ENCODE measurements around the gene JAG2.

JAG2 gene

GRCh38 chr14:105123064-105123665, 45.4 kb downstream of the JAG2 start:
- Histone ChIP-seq H3K36me3 (ENCODE audit: insufficient read depth, low read length) (no peaks in the 10 kb centered on the region), H3K4me2 (ENCODE audit: insufficient read depth, low read length) (no peak overlapping the region), H3K4me3 (ENCODE audit: low read depth in 1 of 2, low read length in 2 of 2) (no peak overlapping the region), H4K20me1 (ENCODE audit: insufficient read depth, low read length) (no peaks in the 10 kb centered on the region), H3K79me2 (ENCODE audit: insufficient read depth, low read length) (no peaks in the 10 kb centered on the region), H3K9ac (ENCODE audit: low read depth, low read length) (no peak overlapping the region), H3K27me3 (ENCODE audit: insufficient read depth, low read length, poor library complexity) (peaks cover 15% of the 10 kb centered on the region), H3K27ac (ENCODE audit: low read length) (no peak overlapping the region), H3K9me3 (ENCODE audit: insufficient read depth, low read length, severe bottlenecking) (peaks cover 11% of the 10 kb centered on the region), H3K4me1 (ENCODE audit: insufficient read depth, low read length) (no peaks in the 10 kb centered on the region), H2AFZ (ENCODE audit: low read depth, low read length) (no peak overlapping the region)
- DNase-seq (no peak), ATAC-seq (ENCODE audit: insufficient read depth, low read depth) (no peak)
- no peak for TF ChIP-seq CTCF (IDR thresholded peaks at IDR 0.05; ENCODE audit: borderline replicate concordance, extremely low read depth, low read length, poor library complexity, severe bottlenecking)
- no peak for TF ChIP-seq EZH2 (IDR thresholded peaks at IDR 0.05; ENCODE audit: borderline replicate concordance, low read depth, low read length, severe bottlenecking)

GRCh38 chr14:105120056-105120455, 48.5 kb downstream of the JAG2 start:
- no peak overlapping the region for H3K27ac ChIP-seq (ENCODE audit: low read length)
- TF ChIP-seq EZH2 (IDR thresholded peaks at IDR 0.05; ENCODE audit: borderline replicate concordance, low read depth, low read length, severe bottlenecking) (no peak), CTCF (IDR thresholded peaks at IDR 0.05; ENCODE audit: borderline replicate concordance, extremely low read depth, low read length, poor library complexity, severe bottlenecking) (no peak)
- H4K20me1 ChIP-seq (ENCODE audit: insufficient read depth, low read length) = no peaks in the 10 kb centered on the region
- H3K4me3 ChIP-seq (ENCODE audit: low read depth in 1 of 2, low read length in 2 of 2) = no peak overlapping the region
- ATAC-seq (ENCODE audit: insufficient read depth, low read depth) (no peak), DNase-seq (no peak)
- no peak overlapping the region for H2AFZ ChIP-seq (ENCODE audit: low read depth, low read length)
- no peak overlapping the region for H3K4me2 ChIP-seq (ENCODE audit: insufficient read depth, low read length)
- H3K27me3 ChIP-seq (ENCODE audit: insufficient read depth, low read length, poor library complexity) = peaks cover 13% of the 10 kb centered on the region
- no peaks in the 10 kb centered on the region for H3K36me3 ChIP-seq (ENCODE audit: insufficient read depth, low read length)
- no peaks in the 10 kb centered on the region for H3K79me2 ChIP-seq (ENCODE audit: insufficient read depth, low read length)
- H3K4me1 ChIP-seq (ENCODE audit: insufficient read depth, low read length) = no peaks in the 10 kb centered on the region
- peaks cover 11% of the 10 kb centered on the region for H3K9me3 ChIP-seq (ENCODE audit: insufficient read depth, low read length, severe bottlenecking)
- no peak overlapping the region for H3K9ac ChIP-seq (ENCODE audit: low read depth, low read length)

GRCh38 chr14:105119408-105120025, 49.1 kb downstream of the JAG2 start:
- peaks cover 7% of the 10 kb centered on the region for H3K27me3 ChIP-seq (ENCODE audit: insufficient read depth, low read length, poor library complexity)
- H2AFZ ChIP-seq (ENCODE audit: low read depth, low read length) = no peak overlapping the region
- TF ChIP-seq CTCF (IDR thresholded peaks at IDR 0.05; ENCODE audit: borderline replicate concordance, extremely low read depth, low read length, poor library complexity, severe bottlenecking) (no peak), EZH2 (IDR thresholded peaks at IDR 0.05; ENCODE audit: borderline replicate concordance, low read depth, low read length, severe bottlenecking) (no peak)
- no peak for DNase-seq
- no peaks in the 10 kb centered on the region for H3K79me2 ChIP-seq (ENCODE audit: insufficient read depth, low read length)
- H4K20me1 ChIP-seq (ENCODE audit: insufficient read depth, low read length) = no peaks in the 10 kb centered on the region
- no peak overlapping the region for H3K4me2 ChIP-seq (ENCODE audit: insufficient read depth, low read length)
- H3K27ac ChIP-seq (ENCODE audit: low read length) = no peak overlapping the region
- no peaks in the 10 kb centered on the region for H3K4me1 ChIP-seq (ENCODE audit: insufficient read depth, low read length)
- no peaks in the 10 kb centered on the region for H3K36me3 ChIP-seq (ENCODE audit: insufficient read depth, low read length)
- H3K4me3 ChIP-seq (ENCODE audit: low read depth in 1 of 2, low read length in 2 of 2) = no peak overlapping the region
- no peak for ATAC-seq (ENCODE audit: insufficient read depth, low read depth)
- no peak overlapping the region for H3K9ac ChIP-seq (ENCODE audit: low read depth, low read length)
- peaks cover 11% of the 10 kb centered on the region for H3K9me3 ChIP-seq (ENCODE audit: insufficient read depth, low read length, severe bottlenecking)

All from DND-41 (cell line).